AG04450 (cell line): Measurements from ENCODE around the gene C3orf52. TPM values are rescaled to one million over a fixed set of nuclear protein-coding genes. Genes with fewer than 3 reads are reported as not detected.
"Not testable (repeated sequence)": the region's sequence is repeated elsewhere in the genome, so short reads cannot be mapped to it uniquely, and the experiment has no call there.

Experiments used
- CTCF ChIA-PET: fragments of 300-600, 350-600 bp; formaldehyde crosslinking; extraction: SDS; loops from one replicate; lab custom pipeline; 2022; ENCODE audit warnings: antibody characterized with exemption, inconsistent platforms; lab: Charles Lee
- POLR2A ChIA-PET: fragments of 350-600 bp; formaldehyde crosslinking; extraction: SDS; loops from one replicate; lab custom pipeline; 2021; ENCODE audit warnings: antibody characterized with exemption, inconsistent platforms; lab: Yijun Ruan, JAX
- DNase-seq: peaks from one replicate; pipeline ENCODE4 v3.0.0-alpha.2; 2011; ENCODE audit warnings: low read depth, low spot score
- H3K27ac ChIP-seq: one replicate; pipeline ENCODE4 v1.5.1; 2012; ENCODE audit warnings: low read depth, low read length, control low read depth
- H3K27me3 ChIP-seq: one replicate; pipeline ENCODE4 v1.6.0; 2012; ENCODE audit warnings: low read length; ENCODE audit not compliant: control insufficient read depth, insufficient read depth
- H3K4me3 ChIP-seq: 2 replicates; pipeline ENCODE4 v1.5.1; 2011; ENCODE audit warnings: mild to moderate bottlenecking, low read depth, low read length, control low read depth
- H3K9me3 ChIP-seq: 2 replicates; pipeline ENCODE4 v1.5.1; 2012; ENCODE audit warnings: low read length; ENCODE audit not compliant: control insufficient read depth, insufficient read depth
- CTCF ChIP-seq: IDR thresholded peaks from 2 replicates; pipeline ENCODE4 v1.5.1; 2011; ENCODE audit warnings: low read depth, low read length, control low read depth, inconsistent platforms
- polyA minus RNA-seq: library from RNA; depleted of rRNA, polyadenylated mRNA; stranded (reverse); fragments of >200 nt; gene quantifications from 2 replicates; pipeline ENCODE4 v1.2.3, GENCODE V29; 2011; rRNA and poly(A)+ RNA removed
- polyA plus RNA-seq: library from polyadenylated mRNA; depleted of rRNA; stranded (reverse); fragments of >200 nt; gene quantifications from 2 replicates; pipeline ENCODE4 v1.2.3, GENCODE V29; 2011; rRNA removed

Gene C3orf52
- polyA plus RNA-seq (5.8 and 7.0 TPM in 2 replicates), polyA minus RNA-seq (6.0 and 7.6 TPM in 2 replicates)

GRCh38 chr3:112086076-112086854 lies at the start of gene C3orf52:
TSS of gene C3orf52 (plus strand) at chr3:112086389. CDS start at chr3:112086408, 19 bp downstream.
- peak within 1 kb of the TSS; percentile 77 for H3K4me3 ChIP-seq
- H3K27ac ChIP-seq: no peak within 1 kb of the TSS
- ChIA-PET CTCF (interaction anchor here (0.6 to 0.8 kb wide), 2 partner anchors 26 to 235 kb away, joined by 3 to 4 read pairs; no protein-coding TSS in a partner anchor), POLR2A (no interaction called here)
- peak; percentile 29 for DNase-seq
- H3K9me3 ChIP-seq: peaks cover 2% of the 10 kb centered on the region; the same call in 1 of the 2 replicates
- peak; percentile 24; the same call in 1 of the 2 replicates for TF ChIP-seq CTCF
- no peaks in the 10 kb centered on the region for H3K27me3 ChIP-seq

GRCh38 chr3:112037194-112037593 lies 49.0 kb upstream of the C3orf52 start:
- DNase-seq, H3K4me3 ChIP-seq, H3K9me3 ChIP-seq, H3K27me3 ChIP-seq, POLR2A ChIA-PET, CTCF ChIA-PET, H3K27ac ChIP-seq: not testable (repeated sequence)

GRCh38 chr3:112038863-112039262 lies 47.3 kb upstream of the C3orf52 start:
- Histone ChIP-seq H3K4me3 (no peak overlapping the region), H3K27ac (no peak overlapping the region), H3K27me3 (no peaks in the 10 kb centered on the region), H3K9me3 (no peaks in the 10 kb centered on the region)
- ChIA-PET POLR2A (no interaction called here), CTCF (interaction anchor here (1.0 to 2.2 kb wide), 3 partner anchors 25 to 50 kb away, joined by 3 to 13 read pairs (median 3); no protein-coding TSS in a partner anchor)
- no peak for DNase-seq
- TF ChIP-seq CTCF: no peak

- Histone ChIP-seq H3K27ac (no peak overlapping the region), H3K9me3 (no peaks in the 10 kb centered on the region), H3K27me3 (no peaks in the 10 kb centered on the region), H3K4me3 (no peak overlapping the region)
- no peak for TF ChIP-seq CTCF
- ChIA-PET CTCF (interaction anchor here (0.6 to 1.8 kb wide), 4 partner anchors 9 to 63 kb away, joined by 3 to 13 read pairs (median 3); partner anchors contain the start of gene ABHD10), POLR2A (no interaction called here)
- DNase-seq: no peak
Measured at GRCh38 chr3:112041321-112041720, 44.9 kb upstream of the C3orf52 start.

- ChIA-PET CTCF (interaction anchor here (0.6 to 3.9 kb wide), 65 partner anchors 8 to 1530 kb away, joined by 3 to 80 read pairs (median 4); partner anchors contain the start of genes ABHD10, TAGLN3 and TMPRSS7), POLR2A (no interaction called here)
- no peaks in the 10 kb centered on the region for H3K27me3 ChIP-seq
Measured at GRCh38 chr3:112042842-112043280, 43.3 kb upstream of the C3orf52 start.

More at GRCh38 chr3:112042842-112043280, 43.3 kb upstream of the C3orf52 start:
- no peak for TF ChIP-seq CTCF
- no peak overlapping the region for H3K4me3 ChIP-seq
- H3K27ac ChIP-seq: no peak overlapping the region
- H3K9me3 ChIP-seq: no peaks in the 10 kb centered on the region
- DNase-seq: no peak
